Cardiac muscle cell (in vitro differentiated cells and primary cell): ENCODE measurements around the gene AFF1. TPM values are rescaled to one million over a fixed set of nuclear protein-coding genes. Genes with fewer than 3 reads are reported as not detected.
A peak's percentile ranks its signal among the peaks of the same experiment; 100 is the strongest.

ENCODE experiments used
- DNase-seq, 2 donors: peaks; one replicate each; pipeline versions ENCODE4 v3.0.0 to v3.0.0-alpha.2; 2010 to 2017; ENCODE audit warnings: low read depth in 1 of 2, low spot score in 1 of 2
- H3K27ac ChIP-seq: fragments of 200-600 bp; sonication (generic); 2 replicates; pipeline ENCODE4 v1.5.1; 2016
- H3K27me3 ChIP-seq: fragments of 200-600 bp; sonication (generic); 2 replicates; pipeline ENCODE4 v1.6.0; 2016; ENCODE audit warnings: control low read depth
- H3K36me3 ChIP-seq: fragments of 200-600 bp; sonication (generic); 2 replicates; pipeline ENCODE4 v1.5.1; 2016; ENCODE audit warnings: control low read depth
- H3K4me1 ChIP-seq: fragments of 200-600 bp; sonication (generic); 2 replicates; pipeline ENCODE4 v1.8.1; 2017; ENCODE audit warnings: low read depth, mild to moderate bottlenecking, mixed run types
- H3K4me3 ChIP-seq: fragments of 200-600 bp; sonication (generic); 2 replicates; pipeline ENCODE4 v1.5.1; 2016; ENCODE audit warnings: mild to moderate bottlenecking
- H3K9me3 ChIP-seq: fragments of 200-600 bp; sonication (generic); 2 replicates; pipeline ENCODE4 v1.5.1; 2017; ENCODE audit warnings: low read depth, mild to moderate bottlenecking, control low read depth
- CTCF ChIP-seq: IDR thresholded peaks from 2 replicates; pipeline ENCODE4 v1.5.1; 2012; ENCODE audit warnings: low read depth, mild to moderate bottlenecking, low read length
- polyA plus RNA-seq: library from polyadenylated mRNA; unstranded; fragments of >200 nt; fragmentation: Nextera tagmentation; extraction: Ambion mirVana; gene quantifications from 2 replicates; pipeline ENCODE4 v1.2.1, GENCODE V29; 2016
- total RNA-seq: library from RNA; depleted of rRNA; stranded (reverse); fragments of >200 nt; gene quantifications from 2 replicates; pipeline ENCODE4 v1.2.3, GENCODE V29; 2016

The AFF1 gene
- total and polyA plus RNA-seq, 2 experiments from 2014 or later, result 26.3 to 45.0 TPM

- no peak for TF ChIP-seq CTCF
- H3K4me1 ChIP-seq, result peaks cover 15% of the 10 kb centered on the region
- peak overlapping the region; percentile 89 for H3K27ac ChIP-seq
- H3K9me3 ChIP-seq, result no peaks in the 10 kb centered on the region
- no peaks in the 10 kb centered on the region for H3K27me3 ChIP-seq
- no peaks in the 10 kb centered on the region for H3K36me3 ChIP-seq
- DNase-seq, result peak in 1 of 2 donors; percentile 47
- H3K4me3 ChIP-seq, result peak overlapping the region; percentile 83
These were observed 698 bp downstream of the AFF1 start for GRCh38 chr4:86935566-86935852.

- peak; percentile 45 to 75 for DNase-seq
- no peaks in the 10 kb centered on the region for H3K36me3 ChIP-seq
- peaks cover 15% of the 10 kb centered on the region for H3K4me1 ChIP-seq
- H3K9me3 ChIP-seq, result no peaks in the 10 kb centered on the region
- peak overlapping the region; percentile 83 for H3K4me3 ChIP-seq
- TF ChIP-seq CTCF, result no peak
- peak overlapping the region; percentile 89 for H3K27ac ChIP-seq
- no peaks in the 10 kb centered on the region for H3K27me3 ChIP-seq
These were observed 1.3 kb downstream of the AFF1 start for GRCh38 chr4:86935853-86936733.

- Histone ChIP-seq H3K4me3 (no peak overlapping the region), H3K27ac (no peak overlapping the region), H3K36me3 (no peaks in the 10 kb centered on the region), H3K4me1 (peaks cover 12% of the 10 kb centered on the region), H3K27me3 (no peaks in the 10 kb centered on the region), H3K9me3 (no peaks in the 10 kb centered on the region)
- TF ChIP-seq CTCF, result no peak
- no peak for DNase-seq
These were observed 4.1 kb downstream of the AFF1 start for GRCh38 chr4:86938771-86939520.

- Histone ChIP-seq H3K4me1 (peaks cover 12% of the 10 kb centered on the region), H3K9me3 (no peaks in the 10 kb centered on the region), H3K4me3 (no peak overlapping the region), H3K36me3 (no peaks in the 10 kb centered on the region), H3K27me3 (no peaks in the 10 kb centered on the region), H3K27ac (no peak overlapping the region)
- no peak for TF ChIP-seq CTCF
- no peak for DNase-seq
These were observed 5.1 kb downstream of the AFF1 start for GRCh38 chr4:86939729-86940575.

GRCh38 chr4:86940920-86941460 is 6.2 kb downstream of the AFF1 start:
- no peaks in the 10 kb centered on the region for H3K36me3 ChIP-seq
- H3K9me3 ChIP-seq, result no peaks in the 10 kb centered on the region
- TF ChIP-seq CTCF, result no peak
- H3K4me1 ChIP-seq, result peaks cover 12% of the 10 kb centered on the region
- DNase-seq, result no peak
- no peak overlapping the region for H3K4me3 ChIP-seq
- no peak overlapping the region for H3K27ac ChIP-seq
- H3K27me3 ChIP-seq, result no peaks in the 10 kb centered on the region
